GM12873 (cell line): ENCODE measurements around the gene CCL22.

Experiments used
- TF ChIP-seq, protein P1 (sequence below): IDR thresholded peaks from 2 replicates; pipeline ENCODE4 v1.5.1; 2012; ENCODE audit warnings: low read depth, mild to moderate bottlenecking, moderate library complexity, low read length, control low read depth; ENCODE audit not compliant: insufficient read depth; ENCODE audit errors: missing control alignments

CCL22 gene

DNA sequence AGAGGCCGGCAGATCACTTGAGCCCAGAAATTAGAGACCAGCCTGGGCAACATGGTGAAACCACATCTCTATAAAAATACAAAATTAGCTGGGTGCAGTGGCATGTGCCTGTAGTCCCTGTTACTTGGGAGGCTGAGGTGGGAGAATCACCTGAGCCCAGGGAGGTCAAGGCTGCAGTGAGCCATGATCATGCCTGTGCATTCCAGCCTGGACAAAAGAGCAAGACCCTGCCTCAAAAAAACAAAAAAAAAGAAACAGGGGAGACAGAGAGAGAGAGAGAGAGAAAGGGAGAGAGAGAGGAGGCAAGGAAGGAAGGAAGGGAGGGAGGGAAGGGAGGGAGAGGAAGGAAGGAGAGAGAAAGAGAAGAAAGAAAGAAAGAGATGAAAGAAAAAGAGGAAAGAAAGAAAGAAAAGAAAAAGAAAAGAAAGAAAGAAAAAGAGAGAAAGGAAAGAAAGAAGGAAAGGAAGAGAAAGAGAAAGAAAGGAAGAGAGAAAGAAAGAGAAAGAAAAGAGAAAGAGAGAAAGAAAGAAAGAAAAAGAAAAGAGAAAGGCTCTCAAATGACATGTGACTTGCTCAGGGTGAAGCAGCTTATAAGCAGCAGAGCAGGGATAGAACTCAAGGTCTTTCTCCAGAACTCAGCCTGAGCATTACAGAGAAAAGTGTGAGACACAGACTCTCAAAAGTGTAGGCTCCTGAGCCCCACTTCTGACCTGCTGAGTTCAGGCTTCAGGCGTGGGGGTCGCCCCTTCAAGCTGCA is 29.2 kb downstream of the CCL22 start:
- TF ChIP-seq, protein P1, sequence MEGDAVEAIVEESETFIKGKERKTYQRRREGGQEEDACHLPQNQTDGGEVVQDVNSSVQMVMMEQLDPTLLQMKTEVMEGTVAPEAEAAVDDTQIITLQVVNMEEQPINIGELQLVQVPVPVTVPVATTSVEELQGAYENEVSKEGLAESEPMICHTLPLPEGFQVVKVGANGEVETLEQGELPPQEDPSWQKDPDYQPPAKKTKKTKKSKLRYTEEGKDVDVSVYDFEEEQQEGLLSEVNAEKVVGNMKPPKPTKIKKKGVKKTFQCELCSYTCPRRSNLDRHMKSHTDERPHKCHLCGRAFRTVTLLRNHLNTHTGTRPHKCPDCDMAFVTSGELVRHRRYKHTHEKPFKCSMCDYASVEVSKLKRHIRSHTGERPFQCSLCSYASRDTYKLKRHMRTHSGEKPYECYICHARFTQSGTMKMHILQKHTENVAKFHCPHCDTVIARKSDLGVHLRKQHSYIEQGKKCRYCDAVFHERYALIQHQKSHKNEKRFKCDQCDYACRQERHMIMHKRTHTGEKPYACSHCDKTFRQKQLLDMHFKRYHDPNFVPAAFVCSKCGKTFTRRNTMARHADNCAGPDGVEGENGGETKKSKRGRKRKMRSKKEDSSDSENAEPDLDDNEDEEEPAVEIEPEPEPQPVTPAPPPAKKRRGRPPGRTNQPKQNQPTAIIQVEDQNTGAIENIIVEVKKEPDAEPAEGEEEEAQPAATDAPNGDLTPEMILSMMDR = no peak

DNA sequence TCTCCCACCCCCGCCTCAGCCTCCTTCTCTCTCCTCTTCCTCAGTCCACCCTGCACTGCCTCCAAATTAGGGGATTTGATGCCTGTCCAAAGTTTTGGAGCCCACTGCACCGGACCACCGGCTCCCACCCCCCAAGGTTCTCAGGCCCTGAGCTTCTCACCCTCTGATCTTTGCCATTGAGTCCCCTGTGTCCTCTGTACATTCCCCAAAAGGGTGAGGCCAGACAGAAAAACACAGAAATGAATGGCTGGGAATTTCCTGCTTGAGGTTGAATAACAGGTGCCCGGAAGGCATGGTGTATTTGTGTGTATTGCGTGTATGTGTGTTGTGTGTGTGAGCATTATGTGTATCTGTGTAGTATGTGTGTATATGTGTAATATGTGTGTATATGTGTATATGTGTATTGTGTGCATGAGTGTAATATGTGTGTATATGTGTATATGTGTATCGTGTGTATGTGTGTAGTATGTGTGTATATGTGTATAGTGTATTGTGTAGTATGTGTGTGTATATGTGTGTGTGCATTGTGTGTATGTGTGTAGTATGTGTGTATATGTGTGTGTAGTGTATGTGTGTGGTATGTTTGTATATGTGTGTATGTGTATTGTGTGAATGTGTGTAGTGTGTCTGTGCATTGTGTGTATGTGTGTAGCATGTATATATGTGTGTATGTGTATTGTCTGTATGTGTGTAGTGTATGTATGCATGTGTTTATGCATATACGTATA is 29.9 kb downstream of the CCL22 start:
- TF ChIP-seq, protein P1 = no peak

DNA sequence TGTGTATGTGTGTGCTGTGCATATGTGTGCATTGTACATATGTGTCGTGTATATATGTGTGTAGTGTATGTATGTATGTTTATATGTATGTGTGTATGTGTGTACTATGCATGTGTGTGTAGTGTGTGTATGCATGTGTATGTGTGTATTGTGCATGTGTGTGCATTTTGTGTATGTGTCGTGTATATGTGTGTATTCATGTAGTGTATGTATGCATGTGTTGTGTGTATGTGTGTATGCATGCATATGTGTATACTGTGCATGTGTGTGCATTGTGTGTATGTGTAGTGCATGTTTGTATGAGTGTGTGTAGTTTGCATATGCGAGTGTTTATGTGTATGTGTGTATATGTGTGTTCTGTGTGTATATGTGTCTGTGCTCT is 30.5 kb downstream of the CCL22 start:
- TF ChIP-seq, protein P1 = no peak

DNA sequence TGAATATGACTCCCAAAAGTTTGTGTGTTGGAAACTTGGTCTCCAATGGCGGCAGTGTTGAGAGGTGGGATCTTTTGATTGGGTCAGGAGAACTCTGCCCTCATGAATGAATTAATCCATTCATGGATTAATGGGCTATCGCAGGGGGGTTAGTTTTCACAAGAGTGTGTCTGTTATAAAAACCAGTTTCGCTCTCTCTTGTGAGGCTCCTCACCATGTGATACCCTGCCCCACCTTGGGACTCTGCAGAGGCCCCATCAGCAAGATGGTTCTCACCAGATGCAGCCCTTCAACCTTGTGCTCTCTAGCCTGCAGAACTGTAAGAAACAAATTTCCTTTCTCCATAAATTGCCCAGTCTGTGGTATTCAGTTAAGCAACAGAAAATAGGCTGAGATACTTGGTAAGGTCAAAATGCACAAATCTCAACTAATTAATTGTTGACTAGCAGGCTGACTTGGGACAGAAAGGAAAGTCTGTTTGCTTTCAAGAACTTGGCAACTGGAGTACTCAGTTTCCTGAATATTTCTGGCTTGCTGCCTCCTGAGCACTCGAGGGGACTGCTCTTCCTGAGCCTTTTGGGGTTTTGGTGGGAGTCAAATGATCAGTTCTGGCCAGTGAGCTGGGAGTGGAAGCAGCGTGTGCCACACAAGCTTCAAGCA is 32.2 kb downstream of the CCL22 start:
- TF ChIP-seq, protein P1 = no peak

DNA sequence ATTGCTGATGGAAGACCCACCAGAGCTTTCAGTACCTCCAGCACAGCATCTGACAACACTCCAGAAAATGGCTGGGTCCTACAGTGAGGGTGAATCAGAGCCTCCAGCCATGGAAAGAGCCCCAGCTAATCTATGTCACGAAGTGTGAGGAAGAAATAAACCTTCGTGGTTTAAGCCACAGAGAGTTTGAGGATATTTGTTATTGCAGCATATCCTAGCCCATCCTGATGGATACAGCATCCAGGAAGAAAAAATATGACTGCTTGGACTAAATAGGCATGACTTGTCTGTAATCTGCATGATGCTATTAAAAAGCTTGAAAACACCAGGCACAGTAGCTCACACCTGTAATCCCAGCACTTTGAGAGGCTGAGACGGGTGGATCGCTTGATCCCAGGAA is 32.7 kb downstream of the CCL22 start:
- TF ChIP-seq, protein P1 = no peak

DNA sequence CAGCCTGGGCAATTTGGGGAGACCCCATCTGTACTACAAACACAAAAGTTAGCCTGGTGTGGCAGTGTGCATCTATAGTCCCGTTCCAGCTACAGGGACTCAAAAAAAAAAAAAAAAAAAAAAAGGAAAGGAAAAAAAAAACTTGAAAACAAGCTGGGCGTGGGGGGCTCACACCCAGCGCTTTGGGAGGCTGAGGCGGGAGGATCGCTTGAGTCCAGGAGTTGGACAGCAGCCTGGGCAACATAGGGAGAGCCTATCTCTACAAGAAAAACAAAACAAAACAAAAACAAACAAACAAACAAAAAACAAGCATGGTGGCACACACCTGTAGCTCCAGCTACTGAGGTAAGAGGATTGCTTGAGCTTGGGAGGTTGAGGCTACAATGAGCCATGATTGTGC is 33.1 kb downstream of the CCL22 start:
- TF ChIP-seq, protein P1 = no peak

DNA sequence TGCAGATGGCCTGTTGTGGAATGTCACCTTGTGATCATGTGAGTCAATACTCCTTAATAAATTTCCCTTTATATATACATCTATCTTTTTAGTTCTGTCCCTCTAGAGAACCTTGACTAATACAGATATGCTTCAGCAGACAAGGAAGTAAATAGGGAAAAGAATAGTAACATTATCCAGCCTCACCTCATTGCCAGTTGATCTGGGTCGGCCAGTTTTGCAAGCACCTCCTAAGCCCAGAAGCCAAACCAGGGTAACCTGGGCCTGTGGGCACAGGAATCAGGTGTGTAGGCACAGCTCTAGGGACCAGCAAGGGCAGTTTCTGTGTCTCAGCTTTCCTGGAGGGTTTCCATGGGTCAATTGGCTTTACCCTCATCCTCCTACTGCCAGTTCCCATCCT is 34.1 kb downstream of the CCL22 start:
- TF ChIP-seq, protein P1 = no peak
